SU-DHL-6 (cell line): ENCODE results near the gene ZNF292.
"Not testable (repeated sequence)": the region's sequence is repeated elsewhere in the genome, so short reads cannot be mapped to it uniquely, and the experiment has no call there.

ENCODE experiments used
- H2AFZ ChIP-seq: fragments of 200-600 bp; sonication (generic); 2 replicates; pipeline ENCODE4 v1.6.1; 2014; ENCODE audit warnings: low read depth, mild to moderate bottlenecking, moderate library complexity, mixed read lengths, antibody characterized with exemption, low read length; ENCODE audit not compliant: severe bottlenecking
- H3F3A ChIP-seq: fragments of 200-600 bp; shearing (Covaris generic); 2 replicates; pipeline ENCODE4 v1.6.0; 2016; ENCODE audit warnings: antibody characterized with exemption, mild to moderate bottlenecking; ENCODE audit not compliant: insufficient read depth
- H3K27ac ChIP-seq: fragments of 200-600 bp; sonication (generic); 2 replicates; pipeline ENCODE4 v1.5.1; 2016; ENCODE audit warnings: low read depth, mild to moderate bottlenecking, low read length, moderate library complexity, mixed read lengths
- H3K27me3 ChIP-seq: fragments of 200-600 bp; sonication (generic), shearing (Covaris generic); 2 replicates; pipeline ENCODE4 v1.6.0; 2014; ENCODE audit warnings: mild to moderate bottlenecking, low read length
- H3K36me3 ChIP-seq: fragments of 200-600 bp; sonication (generic); 2 replicates; pipeline ENCODE4 v1.6.1; 2014; ENCODE audit warnings: mild to moderate bottlenecking, low read length, mixed read lengths
- H3K4me2 ChIP-seq: fragments of 300-600, 200-600 bp; shearing (Covaris generic), sonication (generic); 2 replicates; pipeline ENCODE4 v1.6.0; 2014; ENCODE audit warnings: low read length, low read depth, mild to moderate bottlenecking; ENCODE audit not compliant: poor library complexity, severe bottlenecking
- H3K4me3 ChIP-seq: fragments of 200-600 bp; sonication (generic); 2 replicates; pipeline ENCODE4 v1.5.1; 2014; ENCODE audit warnings: antibody characterized with exemption, low read length, mild to moderate bottlenecking, mixed read lengths; ENCODE audit not compliant: insufficient read depth, poor library complexity, severe bottlenecking
- H3K79me2 ChIP-seq: fragments of 200-600 bp; sonication (generic); 2 replicates; pipeline ENCODE4 v1.6.1; 2014; ENCODE audit warnings: mild to moderate bottlenecking, low read length, moderate library complexity; ENCODE audit not compliant: insufficient read depth
- H3K9ac ChIP-seq: fragments of 200-600 bp; sonication (generic); 2 replicates; pipeline ENCODE4 v1.7.0; 2014; ENCODE audit warnings: mild to moderate bottlenecking, low read length
- H3K9me2 ChIP-seq: fragments of 200-600 bp; sonication (generic); replicated peaks from 2 replicates; pipeline ENCODE4 v1.6.1; 2014; ENCODE audit warnings: low read length; ENCODE audit not compliant: insufficient read depth
- H3K9me3 ChIP-seq: fragments of 200-600 bp; sonication (generic); 2 replicates; pipeline ENCODE4 v1.6.1; 2014; ENCODE audit warnings: low read length, mixed read lengths; ENCODE audit not compliant: insufficient read depth
- H4K20me1 ChIP-seq: fragments of 200-600 bp; sonication (generic); 2 replicates; pipeline ENCODE4 v1.6.1; 2014; ENCODE audit warnings: low read depth, mild to moderate bottlenecking, antibody characterized with exemption, low read length, moderate library complexity, mixed read lengths
- CTCF ChIP-seq: fragments of 200-600 bp; sonication (generic); IDR thresholded peaks from one replicate; pipeline ENCODE4 v1.5.1; 2017; ENCODE audit warnings: antibody characterized with exemption, mild to moderate bottlenecking, low read length, moderate library complexity; ENCODE audit not compliant: insufficient read depth, poor library complexity, severe bottlenecking
- EZH2phosphoT487 ChIP-seq: fragments of 200-600 bp; sonication (generic), shearing (Covaris generic); conservative IDR thresholded peaks from 2 replicates; pipeline ENCODE4 v1.6.1; 2018; ENCODE audit warnings: mild to moderate bottlenecking, antibody characterized with exemption, low read length, moderate library complexity, mixed read lengths

The ZNF292 gene

GRCh38 chr6:87127737-87128136, 27.6 kb upstream of the ZNF292 start:
- Histone ChIP-seq H3K4me3 (no peak overlapping the region), H3K4me2 (no peak overlapping the region), H3K36me3 (no peaks in the 10 kb centered on the region), H3K9me2 (no peaks in the 10 kb centered on the region), H2AFZ (no peak overlapping the region), H4K20me1 (no peaks in the 10 kb centered on the region), H3K27ac (no peak overlapping the region), H3K9me3 (no peaks in the 10 kb centered on the region), H3K79me2 (no peaks in the 10 kb centered on the region), H3K9ac (no peak overlapping the region), H3K27me3 (no peaks in the 10 kb centered on the region), H3F3A (no peaks in the 10 kb centered on the region)
- TF ChIP-seq EZH2phosphoT487 (no peak), CTCF (no peak)

- Histone ChIP-seq H3K36me3 (no peaks in the 10 kb centered on the region), H3F3A (no peaks in the 10 kb centered on the region), H3K79me2 (no peaks in the 10 kb centered on the region), H3K9me2 (no peaks in the 10 kb centered on the region), H3K27ac (no peak overlapping the region), H2AFZ (no peak overlapping the region), H3K27me3 (no peaks in the 10 kb centered on the region), H3K4me2 (no peak overlapping the region), H4K20me1 (no peaks in the 10 kb centered on the region), H3K4me3 (no peak overlapping the region), H3K9ac (no peak overlapping the region), H3K9me3 (no peaks in the 10 kb centered on the region)
- no peak for TF ChIP-seq EZH2phosphoT487
- TF ChIP-seq CTCF, result no peak
These were observed 18.4 kb upstream of the ZNF292 start for GRCh38 chr6:87136963-87137362.

GRCh38 chr6:87139236-87139635, 16.1 kb upstream of the ZNF292 start:
- Histone ChIP-seq H3K36me3 (no peaks in the 10 kb centered on the region), H3K27ac (no peak overlapping the region), H3K4me3 (no peak overlapping the region), H3K27me3 (no peaks in the 10 kb centered on the region), H3K9ac (no peak overlapping the region), H3F3A (no peaks in the 10 kb centered on the region), H3K4me2 (no peak overlapping the region), H4K20me1 (no peaks in the 10 kb centered on the region), H3K9me2 (no peaks in the 10 kb centered on the region), H3K79me2 (no peaks in the 10 kb centered on the region), H2AFZ (no peak overlapping the region), H3K9me3 (no peaks in the 10 kb centered on the region)
- no peak for TF ChIP-seq EZH2phosphoT487
- peak; percentile 58 for TF ChIP-seq CTCF

- H3K9ac ChIP-seq, H3K36me3 ChIP-seq, H3K9me2 ChIP-seq, H3K27ac ChIP-seq, H3K4me3 ChIP-seq, H3F3A ChIP-seq, H3K79me2 ChIP-seq, H3K4me2 ChIP-seq, H2AFZ ChIP-seq, H3K9me3 ChIP-seq, H4K20me1 ChIP-seq, H3K27me3 ChIP-seq: not testable (repeated sequence)
These were observed 15.4 kb upstream of the ZNF292 start for GRCh38 chr6:87139927-87140326.
